Nucleus accumbens (tissue), 56 donors: ENCODE measurements around the gene HDGFL1.

Experiments used
- DNase-seq, 56 donors: peaks; one replicate each; lab custom pipeline; 2025; lab: John Stamatoyannopoulos, UW

HDGFL1 gene

DNA sequence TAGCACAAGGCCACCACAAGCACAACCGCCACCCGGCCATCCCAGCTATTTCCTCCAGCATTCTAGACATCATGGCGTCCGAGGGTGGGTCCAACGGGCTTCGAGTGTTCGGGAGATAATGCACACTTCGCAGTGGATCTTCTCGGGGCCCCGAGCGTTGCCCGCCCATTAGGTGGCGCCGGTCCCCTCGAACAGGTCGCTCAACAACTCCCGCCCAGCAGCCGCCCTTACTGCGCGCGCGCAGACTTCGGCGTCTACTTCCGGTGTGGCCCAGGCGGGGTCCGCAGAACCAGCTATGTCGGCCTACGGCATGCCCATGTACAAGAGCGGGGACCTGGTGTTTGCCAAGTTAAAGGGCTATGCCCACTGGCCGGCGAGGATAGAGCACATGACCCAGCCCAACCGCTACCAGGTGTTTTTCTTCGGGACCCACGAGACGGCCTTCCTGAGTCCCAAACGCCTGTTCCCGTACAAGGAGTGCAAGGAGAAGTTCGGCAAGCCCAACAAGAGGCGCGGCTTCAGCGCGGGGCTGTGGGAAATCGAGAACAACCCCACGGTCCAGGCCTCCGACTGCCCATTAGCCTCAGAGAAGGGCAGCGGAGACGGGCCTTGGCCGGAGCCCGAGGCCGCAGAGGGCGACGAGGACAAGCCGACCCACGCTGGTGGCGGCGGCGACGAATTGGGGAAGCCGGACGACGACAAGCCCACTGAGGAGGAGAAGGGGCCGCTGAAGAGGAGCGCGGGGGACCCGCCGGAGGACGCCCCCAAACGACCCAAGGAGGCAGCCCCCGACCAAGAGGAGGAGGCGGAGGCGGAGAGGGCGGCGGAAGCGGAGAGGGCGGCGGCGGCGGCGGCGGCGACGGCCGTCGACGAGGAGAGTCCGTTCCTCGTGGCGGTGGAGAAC is at the start of gene HDGFL1:
Gene HDGFL1 (plus strand): TSS at position 286 of the 904 bp plus-strand sequence. CDS start 10 bp downstream, at position 296.
- DNase-seq = no peak

DNA sequence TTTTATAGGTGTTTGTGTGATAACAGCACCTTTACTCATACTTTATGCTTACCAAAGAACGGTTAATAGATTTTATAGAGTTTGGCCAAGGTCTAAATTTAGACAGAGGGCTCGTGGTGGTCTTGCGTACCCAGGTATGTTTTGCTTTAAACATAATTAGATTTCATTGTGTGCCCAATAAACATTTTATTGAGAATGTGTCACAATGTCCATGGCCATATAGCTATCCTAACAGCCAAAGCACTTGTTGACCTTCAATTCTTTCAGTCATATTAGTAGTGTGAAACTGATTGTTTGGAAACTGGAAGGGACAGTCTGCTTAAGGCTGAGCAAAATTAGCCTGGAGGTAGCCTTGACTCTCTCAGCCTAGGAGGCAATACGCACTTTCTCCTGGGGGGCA is 48.3 kb upstream of the HDGFL1 start:
- DNase-seq = no peak

DNA sequence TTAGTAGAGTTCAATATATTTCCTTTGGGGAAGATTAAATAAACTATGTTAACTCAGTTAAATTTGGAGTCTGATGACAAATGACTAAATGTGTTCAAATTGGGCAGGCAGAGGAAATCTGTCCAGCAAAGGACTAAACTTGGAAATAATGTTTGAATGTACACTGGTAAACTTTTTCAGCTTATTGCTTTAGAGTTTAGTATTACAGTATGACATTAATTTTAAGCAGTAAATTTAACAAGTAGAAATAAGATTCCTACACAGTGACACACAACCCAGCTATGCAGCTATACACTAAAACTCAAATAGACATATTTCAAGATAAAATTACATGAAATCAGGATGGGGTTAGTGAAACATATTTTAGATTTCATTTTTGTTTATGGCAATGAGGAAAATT is 42.6 kb upstream of the HDGFL1 start:
- no peak for DNase-seq

DNA sequence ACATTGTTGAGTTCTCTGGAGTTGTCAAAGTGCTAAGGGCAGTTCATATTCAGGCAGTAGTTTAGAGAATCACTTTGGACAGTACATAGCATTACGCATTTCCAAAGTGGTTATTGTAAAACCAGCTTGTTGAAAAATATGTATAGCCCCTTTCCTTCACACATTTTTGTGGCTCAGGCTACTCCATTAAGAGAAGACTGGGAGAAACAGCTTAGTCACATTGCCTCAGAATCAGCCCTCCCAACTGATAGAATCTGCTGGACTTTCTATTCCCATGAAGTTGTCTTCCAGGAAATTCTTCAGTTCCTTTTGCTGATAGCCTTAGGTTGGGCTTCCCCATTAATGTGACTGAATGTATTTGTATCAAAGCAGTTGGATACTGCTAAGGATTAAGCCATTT is 39.5 kb upstream of the HDGFL1 start:
- DNase-seq = no peak

DNA sequence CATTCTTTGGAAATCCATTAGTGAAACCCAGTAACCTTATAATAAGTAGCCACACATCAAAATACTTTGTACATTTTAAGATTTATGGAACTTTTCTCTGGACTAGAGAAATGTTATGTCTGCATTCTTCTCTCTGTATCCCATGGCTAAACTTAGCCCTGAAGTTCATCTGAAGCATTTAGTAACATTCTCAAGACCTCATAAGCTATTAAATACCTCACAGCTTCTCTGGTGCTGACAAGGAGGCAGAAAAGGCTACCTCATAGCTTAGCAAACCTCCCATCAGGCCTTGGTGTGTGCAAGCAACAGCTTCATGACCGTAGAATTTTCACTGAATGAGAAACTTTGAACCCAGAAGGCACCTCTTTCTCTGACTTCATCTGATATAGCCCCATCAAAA is 38.9 kb upstream of the HDGFL1 start:
- no peak for DNase-seq

DNA sequence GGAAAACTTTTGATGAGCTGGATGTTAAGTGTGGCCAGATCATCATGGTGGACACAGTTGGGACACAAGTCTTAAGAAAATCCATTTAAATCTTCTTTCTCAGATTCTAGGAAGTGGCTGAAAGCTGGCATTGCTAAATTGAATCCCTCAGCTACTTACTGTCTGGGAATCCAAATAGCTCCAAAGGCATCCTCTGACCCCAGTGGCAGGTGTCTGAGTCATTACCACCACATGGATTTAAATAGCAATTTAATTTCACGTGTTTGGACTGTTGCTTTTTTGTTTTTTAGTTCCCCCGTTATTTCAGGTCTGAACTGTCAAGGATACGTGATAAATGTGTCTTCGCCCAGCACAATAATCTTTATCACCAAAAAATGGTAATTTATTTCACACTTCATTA is 33.2 kb upstream of the HDGFL1 start:
- DNase-seq = no peak

DNA sequence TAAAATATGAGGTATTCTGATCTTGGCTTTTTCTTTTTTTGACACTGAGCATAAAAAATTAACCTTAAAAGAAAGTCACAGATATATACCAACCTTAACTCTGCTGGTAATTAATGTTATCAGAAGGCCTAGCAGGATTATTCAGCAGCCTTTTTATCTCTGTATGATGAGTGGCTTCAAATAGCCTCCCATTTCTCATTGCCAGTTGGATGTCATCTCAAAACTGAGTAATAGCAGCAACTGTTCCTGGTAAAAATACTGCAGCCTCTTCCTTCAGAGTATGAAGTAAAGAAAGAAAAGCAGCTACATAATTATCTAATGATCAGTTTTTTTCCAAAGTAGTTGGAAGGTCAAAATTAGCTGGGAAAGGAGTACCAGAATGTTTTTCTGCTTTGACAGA is 24.9 kb upstream of the HDGFL1 start:
- DNase-seq = no peak

DNA sequence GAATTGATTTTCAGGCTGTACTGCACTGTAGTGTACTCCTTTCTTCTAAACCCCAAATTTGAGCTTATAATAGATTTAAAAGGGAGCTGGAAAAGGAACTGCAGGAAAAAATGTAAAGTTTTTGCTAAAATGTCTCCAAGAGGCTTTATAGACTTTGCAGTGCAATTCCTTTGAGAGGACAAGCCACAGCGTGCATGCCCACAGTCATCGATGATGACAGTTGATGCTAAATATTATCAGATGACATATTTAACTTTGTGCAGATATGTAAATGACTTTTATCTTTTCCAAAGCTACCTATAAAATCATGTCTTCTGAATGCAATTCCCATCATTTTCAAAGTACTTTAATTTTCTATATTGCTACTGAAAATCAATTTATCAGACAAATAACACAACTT is 24.3 kb upstream of the HDGFL1 start:
- DNase-seq = no peak

DNA sequence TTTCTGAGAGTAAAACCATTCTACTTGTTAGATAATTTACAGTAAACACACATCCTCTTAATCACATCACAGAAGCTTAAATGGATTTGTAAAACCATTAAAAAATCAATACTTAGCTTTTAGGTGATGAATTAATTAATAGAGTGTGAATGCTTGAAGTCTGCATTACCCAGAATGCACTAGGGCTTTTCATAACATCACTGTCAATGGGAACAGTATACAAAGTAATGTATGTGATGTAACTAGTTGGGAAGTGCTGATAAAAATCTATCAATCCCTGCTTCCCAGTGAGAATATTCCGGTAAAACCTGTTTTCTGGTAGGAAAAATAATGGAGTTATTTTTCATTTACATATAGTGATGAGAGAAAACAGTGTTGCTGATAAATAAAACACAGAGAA is 23.1 kb upstream of the HDGFL1 start:
- DNase-seq = no peak

DNA sequence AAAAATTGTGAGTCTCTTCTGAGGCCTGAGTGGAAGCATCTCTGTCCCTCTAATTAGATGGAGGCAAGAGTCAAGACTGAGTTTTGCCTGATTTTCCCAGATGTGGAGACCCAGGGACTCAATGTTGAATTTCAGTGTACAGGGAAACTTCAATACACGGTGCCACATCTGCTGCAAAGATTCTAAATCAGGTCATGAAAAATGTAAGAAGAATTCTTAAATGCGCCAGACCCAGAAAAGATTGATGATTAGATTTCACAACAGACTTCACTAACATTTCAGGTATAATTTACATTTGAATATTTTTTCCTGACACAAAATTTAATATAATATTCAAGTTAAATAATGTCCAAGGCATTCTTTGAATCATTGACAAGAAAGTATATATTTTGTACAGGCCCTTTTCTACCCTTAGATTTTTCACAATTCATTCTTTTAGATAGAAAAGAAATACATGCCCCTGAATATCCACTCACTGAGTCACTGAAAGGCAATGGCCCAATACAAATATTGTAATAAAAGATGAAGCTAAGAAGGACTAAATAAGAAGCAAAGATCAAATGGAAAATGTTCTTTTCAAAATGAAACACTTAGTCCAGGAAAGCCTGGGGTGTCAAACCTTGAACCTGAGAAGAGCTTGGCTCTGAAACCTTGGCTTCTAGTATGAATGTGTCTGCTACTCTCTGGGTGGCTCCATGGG is 18.2 kb upstream of the HDGFL1 start:
- DNase-seq = no peak

DNA sequence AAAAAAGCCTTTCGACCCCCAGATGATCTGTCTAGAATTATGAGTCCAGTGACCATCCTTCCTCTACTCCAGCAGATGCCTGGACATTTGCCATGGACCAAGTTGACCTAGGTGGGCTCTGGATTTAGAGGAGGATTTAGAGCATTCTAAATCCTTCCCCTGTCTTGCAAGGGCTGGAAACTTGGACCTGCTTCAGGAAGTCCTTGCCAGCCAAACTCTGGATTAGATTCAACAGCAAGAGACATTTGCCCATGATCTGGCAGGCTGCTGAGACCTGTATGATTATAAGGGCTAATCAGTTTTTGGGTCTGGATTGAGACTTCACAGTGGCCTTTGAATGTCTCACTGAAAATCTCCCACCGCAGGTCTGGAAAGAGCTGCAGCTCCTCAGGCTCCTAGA is 13.1 kb upstream of the HDGFL1 start:
- DNase-seq = no peak

DNA sequence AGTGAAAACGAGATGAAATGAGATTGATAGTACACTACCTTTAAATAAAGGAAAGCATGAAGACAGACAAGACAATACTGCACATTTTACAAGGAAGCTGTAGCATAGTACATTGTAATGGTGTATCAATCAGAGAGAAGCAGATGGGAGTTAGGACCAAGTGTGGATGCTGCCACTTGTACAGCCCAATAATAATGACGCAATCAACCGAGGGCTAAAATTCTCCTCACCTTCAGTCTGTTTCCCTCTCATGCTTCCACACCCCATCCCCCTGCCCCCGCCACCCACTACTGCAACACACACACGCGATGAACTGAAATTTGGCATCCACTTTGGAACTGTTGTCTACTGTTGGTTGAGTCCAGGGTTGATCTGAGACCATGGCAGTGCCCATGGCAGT is 12.4 kb upstream of the HDGFL1 start:
- no peak for DNase-seq

DNA sequence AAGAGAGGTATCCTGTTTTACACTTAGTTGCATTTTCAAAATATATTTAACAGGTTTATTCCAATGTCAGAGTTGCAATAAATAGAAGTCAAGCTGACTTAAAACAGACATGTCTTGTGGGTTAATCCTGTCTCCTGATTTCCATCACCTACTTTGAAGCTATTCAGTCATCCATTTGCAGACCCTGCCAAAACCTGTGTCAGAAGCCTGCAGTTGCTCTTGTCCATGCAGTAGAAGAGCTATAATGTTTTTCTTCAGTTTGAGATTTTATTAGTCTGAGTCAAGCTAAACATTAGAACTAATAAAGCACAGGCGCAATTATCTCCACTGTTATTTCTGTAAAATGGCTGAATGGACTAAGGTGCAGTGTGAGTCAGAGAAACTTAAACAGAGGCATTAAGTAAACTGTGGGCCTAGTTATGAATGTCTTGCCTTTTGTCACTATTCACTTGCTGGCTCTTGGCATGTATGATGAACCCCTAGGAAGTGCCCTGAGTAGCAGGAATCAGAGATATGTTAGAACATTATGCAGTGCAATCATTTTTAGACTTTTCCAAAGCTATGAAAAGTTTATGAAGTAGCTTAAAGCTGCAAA is 11.0 kb upstream of the HDGFL1 start:
- DNase-seq = no peak

DNA sequence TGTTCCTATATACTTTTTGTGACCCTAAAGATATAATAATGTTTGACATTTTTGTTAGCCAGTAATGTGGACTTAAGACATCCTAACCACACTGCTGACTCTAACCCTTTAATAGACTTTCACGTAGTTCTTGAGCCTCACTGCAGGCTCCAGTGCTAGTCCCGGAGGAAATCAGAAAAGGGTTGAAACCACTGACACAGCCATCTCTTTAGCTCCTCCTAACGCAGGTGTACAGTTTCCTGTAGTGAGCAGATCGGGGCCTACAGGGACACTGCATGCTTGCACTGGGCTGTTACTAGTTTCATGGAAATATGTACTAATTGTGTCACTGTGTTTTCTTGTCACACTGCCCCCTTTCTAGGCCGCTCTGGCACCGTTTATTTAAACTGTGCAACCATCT is 512 bp upstream of the HDGFL1 start:
- no peak for DNase-seq

DNA sequence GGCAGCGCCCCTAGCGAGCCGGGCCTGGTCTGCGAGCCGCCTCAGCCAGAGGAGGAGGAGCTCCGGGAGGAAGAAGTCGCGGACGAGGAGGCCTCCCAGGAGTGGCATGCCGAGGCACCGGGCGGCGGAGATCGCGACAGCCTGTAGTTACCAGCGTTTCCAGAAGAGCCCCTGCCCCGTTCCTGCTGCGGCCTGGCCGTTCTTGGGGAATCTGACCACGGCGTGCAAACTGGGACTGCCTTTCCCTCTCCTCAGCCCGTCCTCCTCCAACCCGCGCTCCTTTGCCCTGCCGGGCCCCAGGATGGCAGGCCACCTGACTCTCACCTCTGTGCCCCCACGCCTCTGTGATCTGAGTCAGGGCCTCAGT is 802 bp downstream of the HDGFL1 start:
- DNase-seq = no peak

DNA sequence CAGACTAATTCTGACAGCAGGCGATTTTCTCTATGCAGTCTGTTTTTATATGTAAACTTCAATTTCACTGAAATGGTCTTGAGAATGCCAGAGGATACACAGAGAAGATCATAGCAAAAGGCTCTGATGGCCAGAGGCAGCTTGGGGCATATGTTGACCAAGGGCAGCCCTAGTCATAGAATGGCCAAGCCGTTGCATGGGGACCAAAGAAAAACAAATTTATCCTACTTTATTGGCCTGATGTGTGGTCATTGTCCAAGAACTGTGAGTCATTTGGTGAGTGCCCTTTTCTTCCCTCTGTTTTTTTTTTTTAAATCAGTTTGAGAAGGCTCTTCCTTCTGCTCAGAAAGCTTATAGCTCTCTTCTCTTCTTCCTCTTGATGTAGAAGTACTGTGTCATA is 5.8 kb downstream of the HDGFL1 start:
- no peak for DNase-seq

DNA sequence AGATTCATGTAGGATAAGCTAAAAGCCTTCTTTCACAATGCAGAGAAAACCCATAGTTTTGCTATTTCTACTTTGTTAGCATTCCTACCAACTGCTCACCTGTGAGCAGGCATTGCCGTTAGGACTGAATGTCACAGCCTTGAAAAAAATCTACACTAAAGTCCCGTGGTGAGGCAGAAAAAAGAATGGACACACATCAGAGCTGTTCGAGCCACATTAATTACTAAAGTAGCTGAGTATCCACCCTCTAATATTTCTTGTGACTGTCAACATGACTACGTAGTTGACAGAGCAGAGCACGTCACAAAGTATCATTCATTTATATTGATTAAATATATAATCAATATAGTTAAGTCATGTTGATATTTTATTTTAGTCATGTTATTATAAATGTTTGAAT is 10.1 kb downstream of the HDGFL1 start:
- no peak for DNase-seq

DNA sequence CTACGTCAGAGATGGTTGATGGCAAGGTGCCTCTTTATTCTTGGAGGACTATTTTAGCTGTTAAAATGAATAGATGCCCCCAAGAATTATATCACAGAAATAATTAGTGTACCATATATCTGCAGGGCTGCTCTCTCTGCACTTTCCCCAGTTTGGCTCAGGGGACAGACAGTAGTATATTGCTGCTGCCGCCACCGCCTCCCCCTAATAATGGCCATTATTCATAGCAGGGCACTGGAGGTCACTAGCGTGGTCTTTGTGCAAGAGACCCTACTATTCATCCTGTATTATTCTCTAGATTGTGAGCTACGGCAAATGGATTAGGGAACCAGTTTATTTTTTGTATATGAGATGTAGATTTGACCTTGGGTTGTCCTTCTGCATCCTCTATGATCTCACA is 11.0 kb downstream of the HDGFL1 start:
- no peak for DNase-seq

DNA sequence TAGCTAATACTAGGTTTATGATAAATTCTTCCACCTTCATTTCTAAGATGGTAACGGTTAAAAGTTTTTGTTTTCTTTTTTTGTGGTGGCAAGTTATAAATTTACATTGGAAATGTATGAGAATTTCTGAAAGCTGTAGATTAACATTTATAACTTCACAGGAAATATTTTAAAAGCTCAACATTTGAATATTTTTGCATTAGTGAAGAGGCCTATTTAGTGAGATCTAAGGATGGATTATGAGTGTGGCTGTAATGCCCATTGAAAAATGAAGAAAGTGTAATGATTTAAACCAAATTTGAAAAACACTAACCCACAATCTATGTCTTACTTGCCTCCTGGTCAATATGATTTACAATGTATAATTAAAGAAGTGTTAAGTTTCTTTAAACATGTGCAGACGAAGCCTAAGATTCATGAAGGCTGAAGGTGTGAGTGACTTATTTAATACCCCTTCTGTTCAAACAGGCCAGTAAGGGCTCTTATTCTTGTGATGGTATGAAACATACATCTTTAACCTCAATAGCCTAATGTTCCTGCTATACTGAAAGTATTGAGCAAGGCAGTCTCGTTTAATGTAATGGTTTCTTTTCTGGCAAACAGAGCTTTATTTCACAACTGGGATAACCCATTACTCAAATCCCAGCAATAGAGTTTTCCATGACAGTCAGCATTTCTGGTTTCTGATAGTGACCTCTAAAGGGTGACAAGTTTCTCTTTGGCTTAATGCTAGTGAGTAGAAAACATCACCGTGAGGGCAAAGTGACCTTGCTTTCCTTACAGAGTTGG is 13.2 kb downstream of the HDGFL1 start:
- no peak for DNase-seq

DNA sequence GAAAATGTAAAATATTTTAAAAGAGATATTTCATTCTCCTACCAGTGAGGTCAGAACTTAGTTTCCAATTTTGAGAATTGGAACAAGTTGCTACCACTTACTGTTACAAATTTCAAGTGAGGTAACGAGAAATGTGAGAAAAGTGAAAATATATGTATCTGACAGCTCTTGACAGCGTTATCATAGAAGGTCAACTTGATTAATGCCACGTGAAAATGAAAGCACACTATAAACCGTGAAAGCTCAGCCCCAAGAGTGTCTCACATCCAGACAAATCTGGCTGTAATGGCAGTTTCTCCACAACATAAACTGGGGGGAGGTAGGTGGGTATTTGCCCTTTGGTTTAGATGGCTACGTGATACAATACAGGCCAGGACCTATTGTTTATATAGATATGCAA is 13.9 kb downstream of the HDGFL1 start:
- DNase-seq = no peak

DNA sequence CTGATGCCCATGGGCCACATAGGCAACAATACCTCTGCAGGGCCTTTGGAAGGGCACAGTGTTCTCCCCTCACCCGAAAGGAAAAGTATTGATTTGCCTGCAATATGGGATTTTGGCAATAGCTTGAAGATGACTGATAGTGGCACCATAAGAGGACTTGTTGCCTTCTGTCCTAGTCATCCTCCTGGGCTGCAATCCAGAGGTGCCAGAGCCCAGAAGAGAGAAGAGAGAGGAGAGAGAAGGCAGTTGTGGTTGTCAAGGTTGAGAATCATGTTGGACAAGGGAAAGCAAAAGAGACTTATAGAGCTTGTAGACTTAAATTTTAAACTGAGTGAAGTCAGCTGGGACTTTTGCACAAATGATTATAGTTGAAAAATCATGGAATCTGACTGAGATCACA is 14.6 kb downstream of the HDGFL1 start:
- DNase-seq = peak in 1 of 56 donors; percentile 10
